NCI-H69 (cell line): Measurements from ENCODE around the gene MYZAP.

Experiments
- DNase-seq: peaks from one replicate; lab custom pipeline; 2025; lab: John Stamatoyannopoulos, UW

MYZAP gene

GRCh38 chr15:57563416-57563815 is 28.3 kb upstream of the MYZAP start:
- peak; percentile 8 for DNase-seq

- peak; percentile 86 for DNase-seq
Measured at GRCh38 chr15:57565311-57565710, 26.4 kb upstream of the MYZAP start.

- no peak for DNase-seq
Measured at GRCh38 chr15:57566834-57567233, 24.9 kb upstream of the MYZAP start.

GRCh38 chr15:57567891-57568290 is 23.8 kb upstream of the MYZAP start:
- no peak for DNase-seq

DNA sequence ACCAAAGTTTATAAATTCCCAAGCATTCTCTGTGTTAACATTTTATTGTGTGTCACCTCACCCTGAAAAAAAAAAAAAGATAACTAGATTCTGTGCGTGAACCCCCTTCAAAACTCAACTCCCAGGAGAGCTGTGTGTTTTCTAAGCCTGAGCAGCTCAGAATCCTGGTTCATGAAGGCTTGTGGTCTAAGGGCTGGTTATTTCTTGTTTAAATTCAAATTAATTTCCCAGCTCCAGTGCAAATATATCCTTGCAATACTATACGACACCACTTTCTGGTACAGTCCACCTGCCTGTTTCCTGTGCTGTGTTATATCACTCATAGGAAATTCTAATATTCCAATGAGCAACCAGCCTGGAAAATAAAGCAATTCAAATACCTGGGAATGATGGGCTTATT is 23.4 kb upstream of the MYZAP start:
- DNase-seq, result no peak

DNA sequence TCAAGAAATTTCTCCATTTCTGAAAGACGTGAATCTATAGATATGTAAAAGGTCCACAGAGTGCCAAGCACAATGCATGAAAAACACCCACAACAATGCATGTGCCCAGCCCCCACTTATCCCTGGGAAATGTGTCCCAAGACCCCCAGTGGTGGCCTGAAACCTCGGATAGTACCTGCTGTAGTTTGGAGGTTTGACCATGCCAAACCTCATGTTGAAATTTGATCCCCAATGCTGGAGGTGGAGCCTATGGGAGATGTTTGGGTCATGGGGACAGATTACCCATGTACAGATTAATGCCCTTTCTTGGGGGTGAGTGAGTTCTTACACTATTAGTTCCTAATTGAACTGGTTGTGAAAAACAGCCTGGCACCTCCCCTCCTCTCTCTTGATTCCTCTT is 21.4 kb upstream of the MYZAP start:
- DNase-seq, result no peak

- DNase-seq, result no peak
Measured at GRCh38 chr15:57570994-57571393, 20.7 kb upstream of the MYZAP start.

DNA sequence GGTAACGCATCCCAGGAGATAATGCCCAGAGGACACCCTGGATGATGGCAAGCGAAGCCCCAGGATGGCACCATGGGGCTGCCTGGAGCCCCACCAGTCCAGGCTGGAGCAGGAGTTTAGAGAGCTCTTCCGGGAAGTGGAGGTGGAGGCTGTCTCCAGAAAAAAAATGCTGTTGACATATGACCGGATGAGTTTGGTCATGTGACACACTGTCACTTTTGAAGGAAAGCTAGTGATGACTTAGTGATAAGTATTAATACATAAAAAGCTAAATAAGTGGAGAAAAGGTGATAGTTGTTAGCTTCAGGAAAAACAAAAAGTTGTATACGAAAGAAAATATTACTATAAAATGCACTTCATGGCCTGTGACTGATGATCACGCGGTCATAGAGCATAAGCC is 20.0 kb upstream of the MYZAP start:
- DNase-seq, result no peak

GRCh38 chr15:57572468-57572867 is 19.2 kb upstream of the MYZAP start:
- DNase-seq, result no peak

DNA sequence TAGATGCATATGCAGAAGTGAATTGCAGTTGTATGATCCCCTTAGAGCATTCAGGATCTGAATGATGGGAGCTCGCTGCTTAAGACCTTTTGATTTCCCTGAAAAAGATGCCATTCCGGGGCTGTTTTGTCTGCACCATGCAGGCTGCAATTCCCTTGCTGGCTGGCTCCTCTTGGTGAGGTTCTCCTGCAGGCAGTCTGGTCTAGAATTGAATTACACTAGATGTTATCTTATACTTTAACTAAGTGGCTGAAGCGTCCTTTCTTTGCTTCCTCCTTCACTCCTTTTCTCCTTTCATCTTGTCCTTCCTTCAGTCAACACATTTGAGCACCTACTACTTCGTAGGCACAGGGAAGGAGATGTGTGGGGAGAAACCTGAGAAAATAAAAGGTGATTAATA is 18.6 kb upstream of the MYZAP start:
- DNase-seq, result no peak

- no peak for DNase-seq
Measured at GRCh38 chr15:57575363-57575762, 16.3 kb upstream of the MYZAP start.

- DNase-seq, result no peak
Measured at GRCh38 chr15:57578288-57578900, 13.3 kb upstream of the MYZAP start.

GRCh38 chr15:57580428-57580827 is 11.3 kb upstream of the MYZAP start:
- DNase-seq, result no peak

DNA sequence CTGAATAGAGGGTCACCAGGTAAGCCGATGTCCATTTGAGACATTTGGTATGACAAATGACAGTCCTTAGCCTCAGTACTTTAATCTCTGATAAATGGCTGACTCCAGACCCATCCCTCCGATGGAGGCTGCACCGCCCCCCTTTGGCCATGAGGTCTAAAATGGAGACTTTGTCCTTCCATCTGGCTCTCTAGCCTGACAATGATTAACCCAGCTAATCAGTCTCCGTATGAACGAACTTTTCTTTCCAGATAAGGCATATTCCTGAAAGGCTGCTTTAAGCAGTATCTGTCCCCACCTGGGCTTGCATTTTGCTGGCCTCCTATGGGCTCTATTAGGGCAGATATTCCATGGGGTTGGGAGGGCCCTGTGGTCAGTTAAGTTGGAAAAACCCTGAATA is 10.8 kb upstream of the MYZAP start:
- DNase-seq, result no peak

GRCh38 chr15:57582090-57582489 is 9.6 kb upstream of the MYZAP start:
- no peak for DNase-seq

GRCh38 chr15:57583282-57583681 is 8.4 kb upstream of the MYZAP start:
- DNase-seq, result no peak

DNA sequence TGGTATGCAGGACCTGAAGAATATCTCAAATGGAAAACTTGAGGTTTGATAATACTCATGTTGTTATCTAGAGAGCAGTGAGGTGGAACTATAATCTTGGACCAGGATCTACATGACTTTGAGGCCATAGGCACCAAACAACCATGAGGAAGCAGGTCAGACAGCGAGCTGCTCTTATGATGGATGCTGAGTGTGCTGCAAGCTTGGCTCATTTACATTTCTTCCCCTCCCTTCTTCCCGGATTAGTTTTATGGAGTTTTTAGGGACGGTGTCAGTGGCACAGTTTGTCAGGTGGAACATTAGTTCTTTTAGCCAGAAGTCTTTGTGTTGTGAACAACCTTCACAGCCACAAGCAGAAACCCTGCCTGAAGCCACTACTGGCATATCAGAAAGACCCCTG is 8.0 kb upstream of the MYZAP start:
- no peak for DNase-seq

DNA sequence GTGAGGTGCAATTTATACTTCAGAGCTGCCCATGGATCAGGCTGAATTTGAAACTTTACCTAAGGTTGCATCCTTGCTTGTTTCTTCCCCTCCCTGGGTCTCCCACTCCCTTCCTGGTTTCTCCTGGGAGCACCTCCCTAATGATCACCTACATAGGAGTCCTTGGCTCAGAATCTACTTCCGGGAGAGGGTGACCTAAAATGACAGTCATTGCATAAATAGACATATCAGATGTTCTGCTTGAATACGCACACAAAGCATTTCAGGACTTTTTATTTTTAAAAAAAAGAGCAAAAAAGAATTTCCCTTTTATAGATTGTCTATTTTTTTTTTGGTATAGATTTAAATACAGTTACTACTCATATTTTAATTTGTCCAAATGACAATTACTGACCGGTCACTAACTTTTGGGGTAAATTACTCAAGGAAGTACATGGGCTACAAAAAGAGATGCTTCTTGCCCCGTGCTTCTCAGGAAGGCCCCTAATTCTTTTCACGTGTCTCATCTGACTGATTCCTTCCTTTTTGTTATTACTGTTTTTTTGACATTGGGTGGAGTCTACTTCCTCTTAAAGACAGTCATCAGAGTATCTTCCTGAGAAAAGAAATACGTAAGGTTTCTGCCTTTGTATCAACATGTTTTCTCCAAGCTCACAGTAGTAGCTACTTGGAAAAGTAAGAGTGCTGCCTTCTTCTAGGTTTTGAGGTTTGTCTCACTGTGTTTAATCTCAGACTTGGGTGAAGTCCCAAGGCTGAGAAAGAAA is 4.9 kb upstream of the MYZAP start:
- DNase-seq, result no peak

- no peak for DNase-seq
Measured at GRCh38 chr15:57589281-57589680, 2.4 kb upstream of the MYZAP start.

- no peak for DNase-seq
Measured at GRCh38 chr15:57589754-57590153, 1.9 kb upstream of the MYZAP start.

GRCh38 chr15:57591237-57591821 is 375 bp upstream of the MYZAP start:
- DNase-seq, result no peak

GRCh38 chr15:57592426-57592825 is 722 bp downstream of the MYZAP start:
- no peak for DNase-seq

GRCh38 chr15:57592836-57593420 is 1.2 kb downstream of the MYZAP start:
- no peak for DNase-seq
